HG03469 (cell line): ENCODE results near the gene SCRN1.
"Not testable (repeated sequence)": the region's sequence is repeated elsewhere in the genome, so short reads cannot be mapped to it uniquely, and the experiment has no call there.

Source experiments
- ATAC-seq: cut with Tn5 transposase; IDR thresholded peaks from one replicate; pipeline ENCODE4 v1.9.1; 2021; ENCODE audit warnings: mild to moderate bottlenecking, moderate library complexity, moderate number of reproducible peaks; ENCODE audit not compliant: unreplicated experiment

Gene SCRN1

GRCh38 chr7:29893351-29893965, 96.1 kb downstream of the SCRN1 start:
- no peak for ATAC-seq

- no peak for ATAC-seq
Measured at GRCh38 chr7:29892231-29892630, 97.4 kb downstream of the SCRN1 start.

DNA sequence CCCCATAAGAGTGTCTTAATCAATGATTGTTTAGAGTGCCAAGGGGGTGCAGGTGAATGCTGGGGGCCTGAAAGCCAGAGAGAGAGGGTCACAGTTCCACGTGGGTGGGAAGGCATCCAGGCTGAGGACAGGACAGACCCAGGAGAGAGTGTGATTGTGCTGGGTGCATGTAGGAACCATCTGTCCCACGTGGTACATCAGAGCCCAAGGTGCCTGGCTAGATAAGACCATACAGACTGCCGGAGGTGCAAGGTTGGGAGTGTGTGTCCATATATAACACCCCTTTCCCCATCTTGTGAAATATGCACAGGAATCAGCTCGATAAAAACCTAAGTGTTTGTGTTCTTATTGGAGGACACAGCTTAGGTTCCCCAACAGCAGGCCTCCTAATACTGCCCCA, 97.8 kb downstream of the SCRN1 start:
- no peak for ATAC-seq

- ATAC-seq, result not testable (repeated sequence)
Measured at GRCh38 chr7:29890786-29891185, 98.8 kb downstream of the SCRN1 start.

DNA sequence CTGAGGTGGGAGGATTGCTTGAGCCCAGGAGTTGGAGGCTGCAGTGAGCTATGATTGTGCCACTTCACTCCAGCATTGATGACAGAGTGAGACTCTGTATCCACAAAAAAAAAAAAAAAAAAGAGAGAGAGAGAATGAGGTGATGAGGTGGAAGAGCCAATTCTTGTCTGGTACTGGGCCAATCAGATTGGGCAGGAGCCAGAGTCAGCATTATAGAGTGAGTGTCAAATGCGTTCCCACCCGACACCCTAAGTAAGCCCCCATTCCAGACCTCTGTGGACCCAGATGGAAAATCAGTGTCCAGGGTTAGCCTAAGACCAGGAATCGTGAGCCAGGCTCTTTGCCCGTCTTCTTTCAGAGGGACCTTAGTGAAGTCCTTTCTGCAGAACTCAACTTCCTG, 99.3 kb downstream of the SCRN1 start:
- no peak for ATAC-seq

DNA sequence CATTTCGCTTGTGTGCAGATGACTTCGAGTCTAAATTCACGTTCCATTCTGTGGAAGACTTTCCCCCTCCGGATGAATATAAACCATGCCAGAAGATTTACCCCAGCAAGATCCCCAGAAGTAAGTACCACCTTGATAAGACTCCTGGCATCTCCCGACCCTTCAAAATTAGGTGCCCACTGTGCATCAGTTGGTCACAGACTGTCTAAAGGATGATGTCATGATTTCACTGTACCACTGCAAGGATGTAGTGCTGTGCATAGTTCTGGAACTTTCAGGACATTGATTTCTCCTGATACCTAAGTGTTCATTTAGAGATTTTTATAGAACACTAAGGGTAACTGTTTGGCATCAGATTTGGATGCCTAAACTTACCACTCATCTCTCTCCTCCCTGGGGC, 100.3 kb downstream of the SCRN1 start:
- no peak for ATAC-seq

DNA sequence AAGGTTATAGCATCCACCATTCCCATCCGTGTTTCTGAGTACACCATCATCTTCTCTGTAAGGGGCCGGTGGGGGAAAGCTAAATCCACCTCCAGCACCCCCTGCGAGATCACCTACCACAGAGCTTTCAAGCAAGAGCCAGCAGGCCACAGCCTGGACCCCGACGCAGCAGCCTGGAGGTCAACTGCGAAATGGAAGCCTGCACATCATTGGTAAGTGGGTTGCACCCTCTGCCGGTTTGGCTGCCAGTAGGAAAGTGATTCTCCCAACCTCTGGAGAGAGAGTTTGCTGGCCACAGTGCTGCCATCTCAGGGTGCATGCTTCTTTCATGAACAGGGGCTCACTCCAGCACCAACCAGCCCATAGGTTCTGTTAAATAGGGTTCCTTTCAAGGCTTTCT, 101.6 kb downstream of the SCRN1 start:
- no peak for ATAC-seq

DNA sequence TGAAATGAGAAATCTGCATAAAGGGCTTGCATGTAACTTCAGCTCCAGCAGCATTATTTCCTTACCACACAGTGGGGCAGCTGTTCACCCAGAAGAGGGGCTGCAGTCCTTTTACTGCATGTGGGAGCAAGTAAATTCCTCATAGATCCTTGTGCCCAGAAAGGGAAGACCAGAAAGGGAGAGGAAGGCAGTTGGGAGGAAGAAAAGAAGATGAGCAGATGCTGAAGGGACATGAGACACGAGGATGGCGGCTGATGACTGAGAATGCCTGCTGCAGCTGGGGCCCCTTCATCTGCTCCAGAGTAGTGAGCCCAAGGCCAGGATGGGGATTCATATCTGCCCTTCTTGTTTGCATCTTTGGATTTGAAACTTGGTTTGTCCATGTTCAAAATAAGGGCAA, 102.8 kb downstream of the SCRN1 start:
- ATAC-seq, result no peak

DNA sequence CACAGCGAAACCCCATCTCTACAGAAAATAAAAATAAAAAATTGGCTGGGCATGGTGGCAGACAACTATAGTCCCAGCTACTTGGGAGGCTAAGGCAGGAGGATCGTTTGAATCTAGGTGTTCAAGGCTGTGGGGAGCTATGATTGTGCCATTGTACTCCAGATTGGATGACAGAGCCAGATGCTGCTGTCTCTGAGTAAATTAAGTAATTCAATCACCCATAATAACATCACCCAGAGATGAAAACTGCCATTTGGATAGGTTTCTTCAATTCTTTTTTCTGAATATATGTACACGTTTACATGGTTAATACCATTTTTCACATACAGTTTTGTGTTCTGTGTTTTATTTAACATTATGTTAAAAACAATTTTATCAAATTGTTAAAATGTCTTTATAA, 104.0 kb downstream of the SCRN1 start:
- ATAC-seq, result no peak

DNA sequence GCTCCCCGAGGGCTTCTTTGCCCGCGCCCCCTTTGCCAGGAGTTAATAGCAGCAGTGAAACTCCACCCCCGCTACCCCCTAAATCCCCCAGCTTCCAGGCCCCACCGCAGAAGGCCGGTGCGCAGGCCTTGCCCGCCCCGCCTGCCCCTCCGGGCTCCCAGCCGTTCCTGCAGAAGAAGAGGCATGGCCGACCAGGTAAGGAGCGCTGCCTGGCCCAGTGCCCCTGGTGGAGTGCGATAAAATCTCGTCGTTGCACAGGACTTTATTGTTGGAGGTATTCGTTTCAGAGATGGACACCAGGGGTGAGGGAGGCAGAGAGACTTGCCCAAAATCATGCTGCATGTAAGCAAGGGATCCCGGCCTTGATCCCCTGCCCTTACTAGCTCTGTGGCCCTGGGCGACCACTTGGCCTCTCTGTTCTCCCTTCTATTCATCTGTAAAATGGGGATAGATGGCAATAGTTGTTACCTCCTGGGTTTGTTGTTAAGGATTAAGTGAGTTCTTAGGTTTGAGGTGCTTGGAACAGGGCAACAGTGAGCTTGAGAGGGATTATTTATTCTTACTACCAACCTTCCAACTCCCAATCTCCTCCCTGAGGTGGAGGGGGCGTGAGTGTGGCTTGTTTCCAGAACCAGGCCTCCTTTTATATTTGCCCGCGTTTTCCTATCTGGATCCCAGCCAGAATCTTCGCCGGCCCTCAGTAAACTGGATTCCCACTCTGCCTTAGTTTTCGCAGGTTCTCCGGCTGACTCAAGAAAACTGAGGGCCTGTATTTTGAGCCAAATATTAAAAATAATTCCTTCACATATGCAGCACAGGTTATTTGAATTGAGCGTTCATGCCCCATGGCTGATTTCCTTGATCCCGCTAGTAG, 105.0 kb downstream of the SCRN1 start:
- ATAC-seq, result no peak

DNA sequence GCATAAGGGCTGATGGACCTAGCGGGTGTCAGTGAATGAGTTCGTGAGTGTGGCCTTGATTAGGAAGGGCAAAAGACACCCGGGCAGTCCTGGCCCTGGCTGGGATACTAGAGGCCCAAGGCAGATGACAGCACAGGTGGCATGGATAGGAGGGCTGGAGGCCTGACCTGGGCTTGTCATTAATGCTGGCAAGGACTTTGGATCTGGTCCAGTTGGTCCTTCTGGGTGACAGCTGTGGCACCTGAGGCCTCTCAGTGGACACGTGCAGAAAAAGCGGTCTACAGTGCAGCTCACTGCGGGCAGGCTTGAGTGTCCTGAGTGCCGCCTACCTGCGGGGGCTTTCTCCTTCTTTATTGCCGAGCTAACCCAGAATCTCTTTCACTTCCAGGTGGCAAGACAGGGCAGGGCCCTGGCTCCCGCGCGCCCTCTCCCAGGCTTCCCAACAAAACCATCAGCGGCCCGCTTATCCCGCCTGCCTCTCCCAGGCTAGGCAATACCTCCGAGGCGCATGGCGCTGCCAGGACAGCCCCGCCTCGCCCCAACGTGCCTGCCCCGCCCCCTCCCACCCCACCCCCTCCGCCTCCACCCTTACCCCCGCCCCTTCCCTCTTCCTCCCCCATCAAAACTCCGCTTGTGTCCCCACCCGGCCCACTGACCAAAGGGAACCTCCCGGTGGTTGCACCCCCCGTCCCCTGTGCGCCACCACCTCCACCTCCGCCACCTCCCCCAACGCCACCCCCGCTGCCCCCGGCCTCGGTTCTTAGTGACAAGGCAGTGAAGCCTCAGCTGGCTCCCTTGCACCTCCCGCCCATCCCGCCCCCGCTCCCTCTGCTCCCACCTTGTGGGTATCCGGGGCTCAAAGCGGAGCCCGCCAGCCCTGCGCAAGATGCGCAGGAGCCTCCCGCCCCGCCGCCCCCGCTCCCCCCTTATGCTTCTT, 105.9 kb downstream of the SCRN1 start:
- no peak for ATAC-seq

GRCh38 chr7:29882481-29882880, 107.1 kb downstream of the SCRN1 start:
- ATAC-seq, result no peak

DNA sequence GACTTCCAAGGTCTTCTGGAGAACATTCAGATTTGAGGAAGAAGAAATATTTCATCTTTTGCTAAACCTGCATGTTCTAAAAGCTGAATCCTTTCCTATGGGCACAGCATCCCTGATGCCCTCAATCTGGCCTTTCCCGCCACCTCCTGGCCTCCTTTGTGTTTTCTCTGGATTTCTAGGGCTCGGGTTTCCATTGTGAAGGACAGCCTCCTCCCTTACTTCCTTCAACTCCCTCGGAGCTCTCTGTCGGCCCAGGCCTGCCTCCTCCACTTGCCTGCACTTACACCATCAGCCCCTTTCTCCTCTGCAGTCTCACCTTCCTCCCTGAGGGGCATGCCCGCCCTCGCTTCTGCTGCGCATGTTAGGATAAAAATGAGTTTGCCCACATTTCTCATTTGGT, 107.9 kb downstream of the SCRN1 start:
- no peak for ATAC-seq

DNA sequence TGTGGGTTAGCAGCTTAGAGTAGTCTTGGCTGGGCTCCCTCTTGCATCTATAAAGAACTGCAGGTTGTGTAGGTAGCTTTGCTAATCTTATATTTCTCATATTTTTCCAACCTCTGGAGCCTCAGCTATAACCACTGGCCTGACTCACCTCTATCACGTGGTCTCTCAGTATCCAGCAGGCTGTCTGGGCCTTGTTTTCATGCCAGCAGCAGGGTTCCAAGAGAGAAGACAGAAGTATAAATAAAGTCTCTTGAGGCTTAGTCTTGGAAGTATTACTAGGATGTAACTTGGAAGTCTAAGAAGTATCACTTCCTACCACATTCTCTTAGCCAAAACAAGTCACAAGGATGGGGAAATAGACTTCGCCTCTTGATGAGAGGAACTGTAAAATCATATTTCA, 110.0 kb downstream of the SCRN1 start:
- ATAC-seq, result no peak

DNA sequence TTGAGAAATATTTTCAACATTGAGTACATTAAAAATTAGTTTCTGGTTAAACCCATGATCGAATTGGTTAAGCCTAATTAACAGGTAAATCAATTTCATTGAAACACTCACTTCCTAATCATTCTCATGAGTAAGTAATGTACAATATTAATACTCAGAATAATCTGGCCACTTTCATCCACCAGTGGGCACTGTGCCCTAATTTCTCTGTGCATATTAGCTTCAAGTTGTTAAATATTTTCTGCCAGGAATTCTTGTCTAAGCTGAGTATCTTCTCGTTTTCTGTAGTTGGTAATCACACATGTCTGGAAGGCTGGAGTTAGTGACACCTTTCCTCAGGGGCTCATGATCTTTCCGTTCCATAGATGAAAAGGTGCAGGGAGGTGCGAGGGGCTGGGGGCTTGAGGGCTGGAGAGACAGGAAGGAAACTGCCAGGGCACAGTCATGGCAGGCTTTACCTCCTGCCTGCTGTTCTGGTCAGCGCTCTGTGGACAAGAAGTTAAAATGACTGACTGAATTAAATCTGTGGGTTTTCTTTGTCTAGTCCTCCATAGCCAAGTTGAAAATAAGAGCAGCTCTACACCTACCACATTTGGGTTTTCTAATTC, 111.4 kb downstream of the SCRN1 start:
- ATAC-seq, result no peak

GRCh38 chr7:29877196-29877595, 112.4 kb downstream of the SCRN1 start:
- no peak for ATAC-seq

DNA sequence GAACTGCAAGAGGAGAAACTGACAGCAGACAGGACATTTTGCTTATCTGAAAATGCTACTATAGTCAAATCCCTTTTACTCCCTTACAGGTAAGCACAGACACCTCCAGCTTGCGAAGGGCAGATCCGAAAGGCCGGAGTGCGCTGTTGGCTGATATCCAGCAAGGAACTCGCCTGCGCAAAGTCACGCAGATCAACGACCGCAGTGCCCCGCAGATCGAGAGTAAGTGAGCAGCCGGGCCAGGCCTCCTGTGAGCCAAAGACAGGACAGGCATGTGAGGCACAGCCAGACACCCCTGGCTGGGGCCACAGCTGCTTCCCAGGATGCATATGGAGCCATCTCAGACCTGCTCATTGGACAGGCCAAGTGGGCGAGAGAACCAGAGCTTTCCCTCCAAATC, 113.9 kb downstream of the SCRN1 start:
- no peak for ATAC-seq

- ATAC-seq, result no peak
Measured at GRCh38 chr7:29873644-29874294, 115.8 kb downstream of the SCRN1 start.

- ATAC-seq, result no peak
Measured at GRCh38 chr7:29871787-29872398, 117.7 kb downstream of the SCRN1 start.
